Fibroblast of lung (primary cell): Measurements from ENCODE around the gene C19orf81.

ENCODE experiments used
- EZH2 ChIP-seq: IDR thresholded peaks from 2 replicates; pipeline ENCODE4 v1.5.1; 2012; ENCODE audit warnings: low read length, control low read depth, mild to moderate bottlenecking; ENCODE audit errors: missing control alignments
- TF ChIP-seq, protein P1 (sequence below), 2 donors: IDR thresholded peaks in 1 of 2; conservative IDR thresholded peaks in 1 of 2; 1 replicate in 1 of 2; 2 replicates in 1 of 2; pipeline ENCODE4 v1.5.1; 2011 to 2012; ENCODE audit warnings: low read length in 2 of 2, control low read depth in 1 of 2, inconsistent platforms in 1 of 2, low read depth in 1 of 2, mild to moderate bottlenecking in 1 of 2

DNA sequence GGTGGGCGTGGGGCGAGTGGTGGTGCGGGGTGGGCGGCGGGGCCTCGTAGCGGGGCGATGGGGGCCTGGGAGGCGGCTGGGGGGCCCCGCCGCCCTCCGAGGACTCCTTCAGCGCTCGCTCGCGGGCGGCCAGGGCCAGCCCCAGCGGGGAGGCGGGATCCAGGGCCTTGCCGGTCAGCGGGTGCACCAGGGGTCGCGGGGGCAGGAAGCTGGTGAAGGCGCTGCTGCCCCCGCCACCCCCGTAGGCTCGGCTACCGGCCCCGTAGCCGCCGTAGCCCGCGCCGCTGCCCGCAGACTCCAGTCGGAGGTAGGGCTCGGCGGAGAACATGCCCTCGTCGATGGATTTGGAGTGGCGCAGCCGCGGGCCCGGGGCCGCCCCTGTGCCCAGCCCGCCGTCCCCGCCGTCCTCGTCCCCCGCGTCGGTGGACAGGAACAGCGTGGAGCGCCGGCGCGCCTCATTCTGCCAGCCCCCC lies 18.6 kb downstream of the C19orf81 start:
- TF ChIP-seq, protein P1, sequence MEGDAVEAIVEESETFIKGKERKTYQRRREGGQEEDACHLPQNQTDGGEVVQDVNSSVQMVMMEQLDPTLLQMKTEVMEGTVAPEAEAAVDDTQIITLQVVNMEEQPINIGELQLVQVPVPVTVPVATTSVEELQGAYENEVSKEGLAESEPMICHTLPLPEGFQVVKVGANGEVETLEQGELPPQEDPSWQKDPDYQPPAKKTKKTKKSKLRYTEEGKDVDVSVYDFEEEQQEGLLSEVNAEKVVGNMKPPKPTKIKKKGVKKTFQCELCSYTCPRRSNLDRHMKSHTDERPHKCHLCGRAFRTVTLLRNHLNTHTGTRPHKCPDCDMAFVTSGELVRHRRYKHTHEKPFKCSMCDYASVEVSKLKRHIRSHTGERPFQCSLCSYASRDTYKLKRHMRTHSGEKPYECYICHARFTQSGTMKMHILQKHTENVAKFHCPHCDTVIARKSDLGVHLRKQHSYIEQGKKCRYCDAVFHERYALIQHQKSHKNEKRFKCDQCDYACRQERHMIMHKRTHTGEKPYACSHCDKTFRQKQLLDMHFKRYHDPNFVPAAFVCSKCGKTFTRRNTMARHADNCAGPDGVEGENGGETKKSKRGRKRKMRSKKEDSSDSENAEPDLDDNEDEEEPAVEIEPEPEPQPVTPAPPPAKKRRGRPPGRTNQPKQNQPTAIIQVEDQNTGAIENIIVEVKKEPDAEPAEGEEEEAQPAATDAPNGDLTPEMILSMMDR (conservative IDR thresholded peaks at IDR 0.05 in 1 of 2, IDR thresholded peaks at IDR 0.05 in 1 of 2; ENCODE audit: low read depth in 1 of 2, low read length in 2 of 2), result no peak
- peak; percentile 89 for TF ChIP-seq EZH2
